MM.1S (cell line): Measurements from ENCODE around the gene WFDC11.

Experiments used
- CTCF ChIP-seq: fragments of 300-600 bp; sonication (generic); IDR thresholded peaks from 2 replicates; pipeline ENCODE4 v1.5.1; 2016; ENCODE audit warnings: antibody characterized with exemption, low read length, mixed read lengths
- EZH2 ChIP-seq: fragments of 300-600 bp; sonication (generic); optimal IDR thresholded peaks from 2 replicates; pipeline ENCODE3; 2017; ENCODE audit warnings: low read depth, mild to moderate bottlenecking, antibody characterized with exemption, low read length, mixed read lengths
- EZH2phosphoT487 ChIP-seq: fragments of 300-600 bp; sonication (generic); IDR thresholded peaks from 2 replicates; pipeline ENCODE4 v1.6.1; 2018; ENCODE audit warnings: antibody characterized with exemption, low read length

GRCh38 chr20:45617591-45617990 is 52.4 kb downstream of the WFDC11 start:
- TF ChIP-seq CTCF: no peak
- no peak for TF ChIP-seq EZH2
- no peak for TF ChIP-seq EZH2phosphoT487
